Measurements from ENCODE around the gene RBM4B.

- TF ChIP-seq, protein P1, sequence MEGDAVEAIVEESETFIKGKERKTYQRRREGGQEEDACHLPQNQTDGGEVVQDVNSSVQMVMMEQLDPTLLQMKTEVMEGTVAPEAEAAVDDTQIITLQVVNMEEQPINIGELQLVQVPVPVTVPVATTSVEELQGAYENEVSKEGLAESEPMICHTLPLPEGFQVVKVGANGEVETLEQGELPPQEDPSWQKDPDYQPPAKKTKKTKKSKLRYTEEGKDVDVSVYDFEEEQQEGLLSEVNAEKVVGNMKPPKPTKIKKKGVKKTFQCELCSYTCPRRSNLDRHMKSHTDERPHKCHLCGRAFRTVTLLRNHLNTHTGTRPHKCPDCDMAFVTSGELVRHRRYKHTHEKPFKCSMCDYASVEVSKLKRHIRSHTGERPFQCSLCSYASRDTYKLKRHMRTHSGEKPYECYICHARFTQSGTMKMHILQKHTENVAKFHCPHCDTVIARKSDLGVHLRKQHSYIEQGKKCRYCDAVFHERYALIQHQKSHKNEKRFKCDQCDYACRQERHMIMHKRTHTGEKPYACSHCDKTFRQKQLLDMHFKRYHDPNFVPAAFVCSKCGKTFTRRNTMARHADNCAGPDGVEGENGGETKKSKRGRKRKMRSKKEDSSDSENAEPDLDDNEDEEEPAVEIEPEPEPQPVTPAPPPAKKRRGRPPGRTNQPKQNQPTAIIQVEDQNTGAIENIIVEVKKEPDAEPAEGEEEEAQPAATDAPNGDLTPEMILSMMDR (IDR thresholded peaks at IDR 0.05 in 4 of 5, conservative IDR thresholded peaks at IDR 0.05 in 1 of 5), result no peak
- TF ChIP-seq POLR2A (IDR thresholded peaks at IDR 0.05), result no peak
These were observed 45.8 kb downstream of the RBM4B start for GRCh38 chr11:66631883-66632282.
